ENCODE results near the gene HELZ2. TPM values are rescaled to one million over a fixed set of nuclear protein-coding genes. Genes with fewer than 3 reads are reported as not detected.

Gene HELZ2
- total RNA-seq, 8 experiments from 2014 or later: 4.7 to 19.3 (median 14.1) TPM

DNA sequence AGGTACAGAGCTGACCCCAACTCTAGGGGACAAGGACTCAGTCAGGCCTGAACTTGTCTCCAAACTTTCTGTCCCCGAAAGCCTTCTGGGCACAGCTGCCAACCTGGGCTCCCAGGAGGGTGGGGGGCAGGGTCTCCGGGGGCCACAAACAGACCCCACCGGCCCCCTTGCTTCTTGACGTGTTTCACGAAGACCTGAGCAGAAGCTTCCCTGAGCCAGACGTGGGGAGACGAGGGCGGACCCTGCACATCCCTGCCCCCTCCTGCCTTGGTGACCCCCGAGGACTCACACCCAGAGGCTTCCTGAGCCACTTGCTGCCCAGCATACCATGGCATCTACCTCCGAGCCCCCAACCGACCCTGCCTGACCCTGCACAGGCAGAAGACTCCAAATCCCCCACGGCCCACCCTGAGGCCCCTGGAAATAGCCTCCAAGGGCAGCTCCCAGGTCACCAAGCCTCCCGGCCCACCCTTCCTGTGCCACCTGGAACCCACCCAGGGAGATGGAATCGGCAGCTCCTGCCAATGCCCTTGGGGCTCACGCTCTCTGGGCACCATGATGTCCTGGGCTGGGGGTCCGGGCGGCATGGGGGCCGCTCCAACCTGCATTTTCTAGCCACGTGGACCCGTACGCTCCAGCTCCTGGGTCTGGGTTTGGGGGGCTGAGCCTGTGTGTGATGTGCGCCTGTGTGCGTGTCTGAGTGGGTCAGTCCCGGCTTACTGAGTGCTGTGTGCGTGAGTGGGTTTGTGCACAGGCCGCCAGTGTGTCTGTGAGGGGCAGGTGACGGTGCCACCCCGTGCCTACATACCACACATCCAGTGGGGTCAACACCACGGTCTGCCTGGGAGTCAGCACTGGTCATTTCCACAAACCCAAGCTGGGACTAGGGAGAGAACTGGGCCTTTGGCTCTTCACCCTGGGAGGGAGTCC is 34.3 kb downstream of the HELZ2 start:
- Histone ChIP-seq H3K27ac (peak overlapping the region in 1 of 2 donors; percentile 27), H3K4me1 (replicated peaks in 1 of 2) (peaks cover 16 to 17% of the 10 kb centered on the region in 2 donors), H3K4me3 (no peak overlapping the region)
- no peak for ATAC-seq (replicated peaks in 6 of 8)
- 100% methylated on average over 5 of the region's 29 CpGs; no CpG with 5 or more reads in 9 of the 10 experiments for WGBS, 10 experiments
- in situ Hi-C loops (cut with MboI; ENCODE audit: low pct_unique_long_range_greater_than_20kb in 2 of 9, low sequenced_read_pairs in 9 of 9, unreplicated experiment in 9 of 9): loop anchor here in 1 of 9 experiments (25.0 kb wide), 1 partner anchor 323 kb away; the partner anchor contains the start of genes ABHD16B and TPD52L2

DNA sequence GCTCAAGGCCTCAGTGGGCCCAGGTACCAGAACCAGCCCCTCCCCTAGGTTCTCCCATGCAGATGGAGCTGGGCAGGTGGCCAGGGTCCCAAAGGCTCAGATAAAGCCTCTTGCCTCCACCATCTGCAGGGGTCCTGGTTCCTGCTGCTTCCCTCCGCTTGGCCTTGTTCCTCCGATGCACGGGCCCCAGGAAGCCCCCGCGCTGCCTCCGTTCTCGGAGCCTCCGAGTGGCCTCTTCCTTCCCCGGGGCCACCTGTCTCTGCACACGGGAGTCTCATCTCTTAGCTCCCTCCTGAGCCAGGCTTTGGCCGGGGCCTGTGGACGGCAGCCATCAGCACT is 35.0 kb downstream of the HELZ2 start:
- no peak for ATAC-seq (replicated peaks in 6 of 8)
- in situ Hi-C loops (cut with MboI; ENCODE audit: low pct_unique_long_range_greater_than_20kb in 2 of 9, low sequenced_read_pairs in 9 of 9, unreplicated experiment in 9 of 9): loop anchor here in 1 of 9 experiments (25.0 kb wide), 1 partner anchor 323 kb away; the partner anchor contains the start of genes ABHD16B and TPD52L2
- Histone ChIP-seq H3K4me3 (no peak overlapping the region), H3K27ac (no peak overlapping the region), H3K4me1 (replicated peaks in 1 of 2) (peaks cover 18 to 21% of the 10 kb centered on the region in 2 donors)
- WGBS, 10 experiments: 83 to 93% (median 86%) methylated on average over 2 to 10 of the region's 12 CpGs; no CpG with 5 or more reads in 7 of the 10 experiments

DNA sequence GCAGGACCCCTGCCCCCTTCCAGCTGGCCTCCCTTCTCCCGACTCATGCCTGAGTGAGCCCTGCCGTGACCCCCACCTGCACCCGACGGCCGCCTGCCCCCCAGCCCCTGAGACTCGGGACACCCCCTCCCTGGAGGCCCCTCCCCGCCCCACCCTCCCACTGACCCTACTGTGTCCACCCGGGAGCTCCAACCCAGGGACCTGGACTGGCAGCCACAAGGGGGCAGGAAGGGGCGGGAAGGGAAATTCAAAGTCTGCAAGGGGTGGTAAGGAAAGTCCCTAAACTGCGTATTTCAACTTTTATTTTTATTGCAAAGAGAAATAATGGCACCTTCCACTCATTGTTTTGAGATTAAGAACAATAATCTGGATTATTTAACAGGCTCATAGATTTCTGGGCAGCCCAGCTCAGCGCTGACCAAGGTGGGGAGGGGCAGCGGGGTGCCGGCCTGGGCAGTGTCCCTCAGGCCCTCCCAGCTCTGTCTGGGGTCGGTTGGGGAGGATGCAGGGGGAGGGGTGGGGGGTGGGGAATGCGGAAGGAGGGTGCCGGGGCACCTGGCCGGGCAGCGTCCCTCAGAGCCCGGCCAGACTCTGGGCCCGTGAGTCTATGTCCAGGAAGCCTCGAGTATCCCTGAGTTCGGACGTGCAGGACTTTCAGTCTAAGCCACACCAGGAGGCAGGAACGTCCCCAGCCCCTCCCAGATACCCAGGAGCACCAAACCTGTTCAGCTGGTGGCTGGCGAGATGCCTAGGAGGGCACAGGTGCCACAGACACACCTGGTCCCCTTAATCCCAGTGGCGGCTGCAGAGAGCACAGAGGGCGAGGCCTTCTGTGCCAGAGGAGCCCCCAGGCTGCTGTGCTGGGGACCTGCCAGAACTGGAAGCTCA is 35.6 kb downstream of the HELZ2 start:
- ATAC-seq (replicated peaks in 6 of 8): peak; percentile 5 to 48 (median 16)
- WGBS, 10 experiments: 83% methylated on average over 2 of the region's 27 CpGs; no CpG with 5 or more reads in 9 of the 10 experiments
- peak overlapping the region in 2 of 5 donors; percentile 7 to 12 for H3K4me3 ChIP-seq
- peaks cover 18 to 21% of the 10 kb centered on the region in 2 donors for H3K4me1 ChIP-seq (replicated peaks in 1 of 2)
- no peak overlapping the region for H3K27ac ChIP-seq
- in situ Hi-C loops (cut with MboI; ENCODE audit: low pct_unique_long_range_greater_than_20kb in 2 of 9, low sequenced_read_pairs in 9 of 9, unreplicated experiment in 9 of 9): loop anchor here in 1 of 9 experiments (25.0 kb wide), 1 partner anchor 324 kb away; the partner anchor contains the start of genes ABHD16B and TPD52L2

DNA sequence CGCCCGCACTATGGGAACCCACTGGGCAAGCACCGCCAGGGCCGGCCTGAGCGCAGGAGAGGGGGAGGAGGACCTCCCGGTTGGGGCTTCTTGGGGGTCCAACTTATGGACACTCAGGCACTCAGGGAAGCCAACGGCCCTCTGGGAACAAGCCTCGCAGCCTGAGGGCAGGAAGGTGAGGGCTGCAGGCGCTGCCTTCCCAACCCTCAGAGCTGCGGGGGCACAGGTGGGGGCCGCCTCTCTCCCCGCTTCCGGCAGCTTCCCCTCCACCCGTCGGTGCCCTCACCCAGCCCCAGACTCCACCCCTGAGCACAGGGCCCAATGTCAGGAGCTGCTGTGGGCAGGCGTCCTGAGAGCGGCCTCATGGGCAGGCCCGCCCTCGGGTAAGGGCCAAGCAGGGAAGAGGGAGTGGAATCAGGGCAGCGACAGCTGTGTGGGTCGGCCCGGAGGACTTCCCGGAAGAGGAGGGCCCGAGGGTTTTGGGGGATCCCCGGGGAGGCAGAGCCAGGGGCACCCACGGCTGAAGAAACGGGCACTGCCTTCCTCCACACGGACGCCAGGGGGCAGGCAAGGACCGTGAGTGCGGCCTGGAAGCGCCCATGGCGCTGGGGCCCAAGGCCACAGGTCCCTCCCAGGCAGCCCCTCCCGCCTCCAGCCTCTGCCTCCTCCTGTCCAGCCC is 36.4 kb downstream of the HELZ2 start:
- Histone ChIP-seq H3K27ac (no peak overlapping the region), H3K4me1 (replicated peaks in 1 of 2) (peaks cover 18 to 21% of the 10 kb centered on the region in 2 donors), H3K4me3 (peak overlapping the region in 2 of 5 donors; percentile 7 to 12)
- in situ Hi-C loops (cut with MboI; ENCODE audit: low pct_unique_long_range_greater_than_20kb in 2 of 9, low sequenced_read_pairs in 9 of 9, unreplicated experiment in 9 of 9): loop anchor here in 1 of 9 experiments (25.0 kb wide), 1 partner anchor 325 kb away; the partner anchor contains the start of genes ABHD16B and TPD52L2
- ATAC-seq (replicated peaks in 6 of 8): peak; percentile 58 to 92 (median 70)
- WGBS, 10 experiments: 100% methylated on average over 1 to 2 of the region's 34 CpGs; no CpG with 5 or more reads in 8 of the 10 experiments

DNA sequence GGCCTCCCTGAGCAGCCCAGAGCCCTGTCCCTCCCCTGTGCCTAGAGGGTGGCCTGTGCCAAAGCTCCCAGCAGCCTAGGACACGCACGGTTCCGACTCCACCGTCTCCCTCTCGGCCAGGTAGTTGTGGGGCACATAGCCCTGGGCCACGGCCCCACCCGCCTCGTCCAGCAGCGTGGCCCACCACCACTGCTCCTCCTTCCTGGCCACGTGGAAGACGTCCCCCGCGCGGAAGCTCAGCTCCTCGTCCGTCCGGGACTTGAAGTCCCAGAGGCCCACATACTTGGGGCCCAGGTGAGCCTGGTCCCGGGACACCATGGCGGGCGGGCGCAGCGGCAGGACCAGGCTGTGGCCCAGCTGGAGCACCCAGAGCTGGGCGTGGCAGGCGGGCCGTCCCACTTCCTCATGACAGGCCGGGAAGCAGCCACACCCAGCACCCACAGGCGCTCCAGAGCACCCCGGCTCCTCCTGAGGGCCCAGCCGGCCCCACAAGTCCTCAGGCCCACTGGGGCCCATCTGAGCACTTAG is 37.0 kb downstream of the HELZ2 start, which contains the start of gene PTK6:
TSS of gene PTK6 (minus strand) at position 380 of the 528 bp plus-strand sequence. CDS start at position 318, 62 bp downstream.
- no peak for ATAC-seq (replicated peaks in 6 of 8)
- Histone ChIP-seq H3K27ac (no peak within 1 kb of the TSS), H3K4me3 (peak within 1 kb of the TSS in 2 of 5 donors; percentile 7 to 12), H3K4me1 (replicated peaks in 1 of 2) (peaks cover 18 to 21% of the 10 kb centered on the region in 2 donors)
- in situ Hi-C loops (cut with MboI; ENCODE audit: low pct_unique_long_range_greater_than_20kb in 2 of 9, low sequenced_read_pairs in 9 of 9, unreplicated experiment in 9 of 9): loop anchor here in 1 of 9 experiments (25.0 kb wide), 1 partner anchor 325 kb away; the partner anchor contains the start of genes ABHD16B and TPD52L2
- 40 to 93% (median 72%) methylated on average over 2 to 10 of the region's 29 CpGs; no CpG with 5 or more reads in 6 of the 10 experiments for WGBS, 10 experiments

DNA sequence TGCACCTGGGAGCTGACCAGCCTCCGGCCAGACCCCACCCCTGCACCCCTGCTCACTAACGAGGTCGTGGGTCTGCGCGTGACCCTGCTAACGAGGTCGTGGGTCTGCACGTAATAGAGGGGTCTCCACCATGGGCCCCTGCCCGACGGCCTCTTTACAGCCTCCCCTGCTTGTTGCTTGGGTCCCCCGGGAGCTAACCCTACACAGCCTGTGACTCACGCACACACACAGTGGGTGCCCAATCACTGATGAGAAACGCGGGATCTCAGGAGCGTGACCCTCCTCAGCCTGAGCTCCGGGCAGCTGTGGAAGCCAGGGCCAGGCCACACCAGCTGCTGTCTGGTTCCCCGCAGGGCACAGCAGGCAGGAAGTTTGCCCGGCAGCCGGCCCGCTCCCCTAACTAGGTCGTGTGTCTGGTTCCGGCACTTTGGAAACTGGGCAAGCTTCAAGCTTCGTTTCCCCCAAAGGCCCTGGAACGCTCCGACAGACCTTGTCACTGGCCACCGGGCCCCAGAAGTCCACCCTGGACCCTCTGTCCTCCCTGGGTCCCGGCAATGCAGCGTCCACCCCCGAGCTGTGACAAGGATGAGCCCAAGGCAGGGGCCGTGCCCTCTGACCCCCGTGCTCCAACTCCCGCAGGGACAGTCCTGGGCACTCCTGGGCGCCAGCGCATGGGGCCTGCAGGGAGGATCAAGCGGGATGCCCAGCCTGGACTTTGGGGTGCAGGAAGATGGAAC is 37.6 kb downstream of the HELZ2 start:
- WGBS, 10 experiments: 18 to 100% (median 57%) methylated on average over 1 to 3 of the region's 35 CpGs; no CpG with 5 or more reads in 6 of the 10 experiments
- no peak overlapping the region for H3K4me3 ChIP-seq
- no peak for ATAC-seq (replicated peaks in 6 of 8)
- H3K27ac ChIP-seq: no peak overlapping the region
- peaks cover 18 to 21% of the 10 kb centered on the region in 2 donors for H3K4me1 ChIP-seq (replicated peaks in 1 of 2)
- in situ Hi-C loops (cut with MboI; ENCODE audit: low pct_unique_long_range_greater_than_20kb in 2 of 9, low sequenced_read_pairs in 9 of 9, unreplicated experiment in 9 of 9): loop anchor here in 1 of 9 experiments (25.0 kb wide), 1 partner anchor 326 kb away; the partner anchor contains the start of genes ABHD16B and TPD52L2

DNA sequence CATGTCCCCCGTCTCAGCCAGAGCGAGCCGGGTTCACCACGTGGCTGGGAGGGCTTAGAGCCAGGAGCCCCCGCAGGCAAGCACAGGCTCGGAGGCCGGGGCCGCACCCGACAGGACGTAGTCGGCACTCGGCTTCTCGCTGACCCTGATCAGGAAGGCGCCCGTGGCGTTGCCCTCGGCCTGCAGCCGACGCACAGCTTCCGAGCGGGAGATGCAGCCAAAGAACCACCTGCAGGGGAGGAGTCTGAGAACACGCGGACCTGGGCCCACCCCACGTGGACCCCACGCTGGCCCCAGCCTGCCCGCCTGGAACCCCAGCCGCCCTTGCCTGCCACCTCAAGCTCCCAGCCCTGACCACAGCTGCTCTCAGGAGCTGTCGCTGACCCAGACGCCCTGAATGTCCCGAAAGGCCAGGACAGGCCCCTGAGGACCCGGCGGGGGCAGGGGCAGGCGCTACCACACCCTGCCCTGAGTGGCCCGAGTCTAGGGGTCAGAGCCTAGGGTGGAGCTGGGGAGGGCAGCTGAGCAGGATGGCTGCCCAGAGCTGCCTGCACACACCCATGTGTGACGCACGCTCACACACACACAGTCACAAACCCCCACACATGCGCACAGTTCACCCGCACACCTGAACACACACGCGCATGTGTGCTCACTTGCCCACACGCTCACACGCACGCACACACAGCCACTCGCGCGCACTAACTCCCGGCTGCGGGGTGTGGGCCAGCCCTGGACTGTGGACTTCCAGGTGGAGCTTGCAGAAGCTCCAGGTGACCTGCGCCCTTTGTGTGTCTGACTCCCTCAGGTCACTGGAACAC is 39.0 kb downstream of the HELZ2 start:
- 75 to 96% methylated on average over 4 to 5 of the region's 49 CpGs; no CpG with 5 or more reads in 8 of the 10 experiments for WGBS, 10 experiments
- no peak overlapping the region for H3K4me3 ChIP-seq
- ATAC-seq (replicated peaks in 6 of 8): peak in 7 of 8 experiments; percentile 1 to 13 (median 2)
- peak overlapping the region in 1 of 2 donors; percentile 18 for H3K27ac ChIP-seq
- in situ Hi-C loops (cut with MboI; ENCODE audit: low pct_unique_long_range_greater_than_20kb in 2 of 9, low sequenced_read_pairs in 9 of 9, unreplicated experiment in 9 of 9): loop anchor here in 1 of 9 experiments (25.0 kb wide), 1 partner anchor 327 kb away; the partner anchor contains the start of genes ABHD16B and TPD52L2
- H3K4me1 ChIP-seq (replicated peaks in 1 of 2): peaks cover 22 to 24% of the 10 kb centered on the region in 2 donors

DNA sequence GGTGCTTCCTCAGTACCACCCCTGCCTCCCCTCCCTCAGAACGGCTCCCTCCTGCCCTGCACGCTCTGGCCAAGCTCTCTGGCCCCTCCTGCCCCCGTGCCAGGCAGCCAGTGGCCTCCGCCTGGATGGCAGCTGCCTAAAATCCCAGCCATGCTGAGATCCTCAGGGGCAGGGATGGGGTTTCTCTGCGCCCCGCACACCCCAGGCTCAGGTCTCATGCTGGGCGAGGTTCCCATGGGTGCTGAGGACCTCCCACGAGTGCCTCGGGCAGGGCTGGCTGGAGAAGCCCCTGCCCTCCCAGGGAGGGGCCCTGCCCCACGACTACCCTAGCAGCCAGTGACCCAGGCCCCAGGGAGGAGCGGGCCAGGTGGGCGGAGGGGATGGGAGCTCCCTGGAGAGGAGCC is 39.6 kb downstream of the HELZ2 start:
- Histone ChIP-seq H3K4me3 (no peak overlapping the region), H3K4me1 (replicated peaks in 1 of 2) (peaks cover 24 to 30% of the 10 kb centered on the region in 2 donors), H3K27ac (peak overlapping the region in 1 of 2 donors; percentile 18)
- 76% methylated on average over 3 of the region's 12 CpGs; no CpG with 5 or more reads in 9 of the 10 experiments for WGBS, 10 experiments
- in situ Hi-C loops (cut with MboI; ENCODE audit: low pct_unique_long_range_greater_than_20kb in 2 of 9, low sequenced_read_pairs in 9 of 9, unreplicated experiment in 9 of 9): loop anchor here in 1 of 9 experiments (25.0 kb wide), 1 partner anchor 328 kb away; the partner anchor contains the start of genes ABHD16B and TPD52L2
- peak in 2 of 8 experiments; percentile 0 to 1 for ATAC-seq (replicated peaks in 6 of 8)

DNA sequence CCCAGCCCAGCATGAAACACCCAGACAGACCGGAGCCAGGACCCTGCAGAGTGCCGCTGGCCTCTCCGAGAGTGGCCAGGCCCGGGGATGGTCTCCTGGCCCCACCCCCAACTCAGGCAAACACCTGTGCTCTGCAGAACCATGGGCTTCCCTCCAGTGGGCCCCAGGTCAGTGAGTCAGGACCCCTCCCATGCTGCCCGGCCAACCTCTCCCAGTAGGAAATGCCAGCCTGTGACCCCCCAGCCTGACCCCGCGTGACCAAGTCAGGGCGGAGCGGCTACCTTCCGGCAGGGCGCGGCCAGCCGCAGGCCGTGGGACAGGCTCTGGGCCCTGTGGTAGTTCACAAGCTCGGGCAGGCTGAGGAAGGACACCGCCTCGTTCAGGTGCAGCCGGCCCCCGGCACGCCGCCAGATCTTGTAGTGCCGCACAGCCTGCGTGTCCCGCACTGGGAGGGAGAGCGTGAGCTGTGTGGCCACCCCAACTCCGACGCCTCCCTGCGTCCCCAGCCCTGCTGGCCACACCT is 40.1 kb downstream of the HELZ2 start:
- H3K27ac ChIP-seq: no peak overlapping the region
- WGBS, 10 experiments: 80% methylated on average over 6 of the region's 28 CpGs; no CpG with 5 or more reads in 9 of the 10 experiments
- no peak for ATAC-seq (replicated peaks in 6 of 8)
- in situ Hi-C loops (cut with MboI; ENCODE audit: low pct_unique_long_range_greater_than_20kb in 2 of 9, low sequenced_read_pairs in 9 of 9, unreplicated experiment in 9 of 9): loop anchor here in 1 of 9 experiments (25.0 kb wide), 1 partner anchor 328 kb away; the partner anchor contains the start of genes ABHD16B and TPD52L2
- H3K4me1 ChIP-seq (replicated peaks in 1 of 2): peaks cover 24 to 32% of the 10 kb centered on the region in 2 donors
- no peak overlapping the region for H3K4me3 ChIP-seq

DNA sequence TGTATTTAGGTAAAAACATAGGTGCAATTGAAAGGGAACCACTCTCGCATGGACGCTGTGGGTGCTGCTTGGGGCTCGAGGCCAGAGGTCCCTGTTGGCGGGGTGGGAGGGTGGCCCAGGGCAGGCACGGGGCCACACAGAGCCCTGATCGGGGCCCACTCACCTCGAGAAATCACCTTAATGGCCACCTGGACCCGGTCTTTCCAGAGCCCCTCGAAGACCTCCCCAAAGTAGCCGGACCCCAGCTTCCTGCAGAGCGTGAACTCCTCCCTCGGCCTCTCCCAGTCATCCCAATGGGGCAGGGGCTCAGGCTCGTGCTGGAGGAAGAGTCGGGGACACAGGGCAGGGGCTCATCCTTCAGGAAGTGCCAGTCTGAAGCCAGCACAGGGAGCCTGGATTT is 40.7 kb downstream of the HELZ2 start:
- no peak for ATAC-seq (replicated peaks in 6 of 8)
- no peak overlapping the region for H3K27ac ChIP-seq
- 40% methylated on average over 1 of the region's 14 CpGs; no CpG with 5 or more reads in 9 of the 10 experiments for WGBS, 10 experiments
- H3K4me1 ChIP-seq (replicated peaks in 1 of 2): peaks cover 24 to 32% of the 10 kb centered on the region in 2 donors
- no peak overlapping the region for H3K4me3 ChIP-seq
- in situ Hi-C loops (cut with MboI; ENCODE audit: low pct_unique_long_range_greater_than_20kb in 2 of 9, low sequenced_read_pairs in 9 of 9, unreplicated experiment in 9 of 9): loop anchor here in 1 of 9 experiments (25.0 kb wide), 1 partner anchor 329 kb away; the partner anchor contains the start of genes ABHD16B and TPD52L2

Measured in motor neuron (in vitro differentiated cells).